Nephron (organoid): ENCODE measurements around the gene KNG1.
"Not testable (repeated sequence)": the region's sequence is repeated elsewhere in the genome, so short reads cannot be mapped to it uniquely, and the experiment has no call there.

ENCODE experiments used
- H3K27ac Mint-ChIP-seq, 3 experiments: 2 replicates each; pipeline ENCODE4 v1.8.0; 2020; ENCODE audit warnings: mixed read lengths in 3 of 3, mild to moderate bottlenecking in 2 of 3, moderate library complexity in 1 of 3
- H3K27me3 Mint-ChIP-seq: 2 replicates; pipeline ENCODE4 v1.8.0; 2021; ENCODE audit warnings: low read depth, mild to moderate bottlenecking, moderate library complexity, mixed read lengths
- H3K36me3 Mint-ChIP-seq: 2 replicates; pipeline ENCODE4 v1.8.0; 2020; ENCODE audit warnings: low read depth, mixed read lengths
- H3K4me1 Mint-ChIP-seq: 2 replicates; pipeline ENCODE4 v1.8.0; 2020; ENCODE audit warnings: mixed read lengths
- H3K4me3 Mint-ChIP-seq, 3 experiments: 2 replicates each; pipeline ENCODE4 v1.8.0; 2020; ENCODE audit warnings: mild to moderate bottlenecking in 3 of 3, mixed read lengths in 3 of 3, moderate library complexity in 2 of 3
- H3K9me3 Mint-ChIP-seq: 2 replicates; pipeline ENCODE4 v1.8.0; 2020; ENCODE audit warnings: mixed read lengths
- CTCF ChIP-seq, 3 experiments: fragments of 200-600 bp; sonication (generic); IDR thresholded peaks; one replicate each; pipeline ENCODE4 v1.5.0; 2021; ENCODE audit warnings: antibody characterized with exemption in 3 of 3; ENCODE audit not compliant: unreplicated experiment in 3 of 3

Gene KNG1

GRCh38 chr3:186679151-186679550, 38.0 kb upstream of the KNG1 start:
- peak overlapping the region in 1 of 3 experiments; percentile 24 for H3K27ac Mint-ChIP-seq
- no peaks in the 10 kb centered on the region for H3K4me1 Mint-ChIP-seq
- no peaks in the 10 kb centered on the region for H3K36me3 Mint-ChIP-seq
- H3K27me3 Mint-ChIP-seq: peaks cover 19% of the 10 kb centered on the region
- H3K4me3 Mint-ChIP-seq: no peak overlapping the region
- no peak for TF ChIP-seq CTCF (IDR thresholded peaks at IDR 0.05; ENCODE audit: unreplicated experiment in 3 of 3)
- no peaks in the 10 kb centered on the region for H3K9me3 Mint-ChIP-seq

GRCh38 chr3:186680869-186681268, 36.3 kb upstream of the KNG1 start:
- Mint-ChIP-seq H3K27ac (no peak overlapping the region), H3K36me3 (no peaks in the 10 kb centered on the region), H3K9me3 (peaks cover 8% of the 10 kb centered on the region), H3K4me3 (no peak overlapping the region), H3K27me3 (peaks cover 12% of the 10 kb centered on the region), H3K4me1 (no peaks in the 10 kb centered on the region)
- no peak for TF ChIP-seq CTCF (IDR thresholded peaks at IDR 0.05; ENCODE audit: unreplicated experiment in 3 of 3)

DNA sequence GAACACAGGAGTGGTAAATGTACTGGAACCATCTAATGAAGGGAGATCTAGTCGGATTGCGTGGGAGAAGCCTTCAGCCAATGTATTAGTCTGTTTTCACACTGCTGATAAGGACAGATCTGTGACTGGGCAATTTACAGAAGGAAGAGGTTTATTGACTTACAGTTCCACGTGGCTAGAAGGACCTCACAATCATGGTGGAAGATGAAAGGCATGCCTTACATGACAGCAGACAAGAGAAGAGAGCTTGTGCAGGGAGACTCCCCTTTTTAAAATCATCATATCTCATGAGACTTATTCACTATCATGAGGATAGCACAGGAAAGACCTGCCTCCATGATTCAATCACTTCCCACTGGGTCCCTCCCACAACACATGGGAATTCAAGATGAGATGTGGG, 34.3 kb upstream of the KNG1 start:
- no peaks in the 10 kb centered on the region for H3K36me3 Mint-ChIP-seq
- no peak overlapping the region for H3K4me3 Mint-ChIP-seq
- TF ChIP-seq CTCF (IDR thresholded peaks at IDR 0.05; ENCODE audit: unreplicated experiment in 3 of 3): no peak
- H3K27ac Mint-ChIP-seq: no peak overlapping the region
- peaks cover 15% of the 10 kb centered on the region for H3K9me3 Mint-ChIP-seq
- peaks cover 12% of the 10 kb centered on the region for H3K27me3 Mint-ChIP-seq
- no peaks in the 10 kb centered on the region for H3K4me1 Mint-ChIP-seq

GRCh38 chr3:186683979-186684378, 33.2 kb upstream of the KNG1 start:
- Mint-ChIP-seq H3K27me3 (peaks cover 9% of the 10 kb centered on the region), H3K9me3 (peaks cover 15% of the 10 kb centered on the region), H3K36me3 (no peaks in the 10 kb centered on the region), H3K4me1 (no peaks in the 10 kb centered on the region), H3K27ac (no peak overlapping the region), H3K4me3 (no peak overlapping the region)
- no peak for TF ChIP-seq CTCF (IDR thresholded peaks at IDR 0.05; ENCODE audit: unreplicated experiment in 3 of 3)

- not testable (repeated sequence) for H3K27me3 Mint-ChIP-seq, H3K36me3 Mint-ChIP-seq, H3K4me1 Mint-ChIP-seq, H3K27ac Mint-ChIP-seq, H3K4me3 Mint-ChIP-seq
- peaks cover 15% of the 10 kb centered on the region for H3K9me3 Mint-ChIP-seq
These were observed 30.7 kb upstream of the KNG1 start for GRCh38 chr3:186686475-186686874.

- no peak overlapping the region for H3K27ac Mint-ChIP-seq
- peaks cover 6% of the 10 kb centered on the region for H3K27me3 Mint-ChIP-seq
- no peak for TF ChIP-seq CTCF (IDR thresholded peaks at IDR 0.05; ENCODE audit: unreplicated experiment in 3 of 3)
- H3K4me1 Mint-ChIP-seq: no peaks in the 10 kb centered on the region
- H3K9me3 Mint-ChIP-seq: peaks cover 15% of the 10 kb centered on the region
- no peak overlapping the region for H3K4me3 Mint-ChIP-seq
- H3K36me3 Mint-ChIP-seq: no peaks in the 10 kb centered on the region
These were observed 30.0 kb upstream of the KNG1 start for GRCh38 chr3:186687120-186687651.

DNA sequence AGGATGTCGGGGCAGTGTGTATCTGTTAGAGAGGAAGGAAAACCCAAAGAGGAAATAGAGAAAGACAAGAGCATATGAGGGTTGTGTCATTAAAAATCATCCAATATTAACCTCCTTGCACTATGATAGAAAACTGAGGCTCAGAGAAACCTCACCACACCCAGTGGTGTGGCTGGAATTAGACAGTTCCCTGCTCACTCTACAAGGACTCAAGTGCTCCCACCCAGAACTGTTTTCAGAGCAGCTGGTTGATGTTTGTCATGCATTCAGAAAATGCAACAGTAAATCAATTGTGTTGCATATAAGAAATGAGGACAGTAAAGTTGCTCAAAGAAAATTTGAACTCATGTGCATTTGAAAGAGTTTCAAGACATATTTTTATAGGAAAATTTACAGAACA, 26.9 kb upstream of the KNG1 start:
- H3K27me3 Mint-ChIP-seq, H3K36me3 Mint-ChIP-seq, H3K4me1 Mint-ChIP-seq, H3K27ac Mint-ChIP-seq, H3K4me3 Mint-ChIP-seq: not testable (repeated sequence)
- peaks cover 13% of the 10 kb centered on the region for H3K9me3 Mint-ChIP-seq
